NCI-H774 (cell line): Measurements from ENCODE around the gene RPL39.
A peak's percentile ranks its signal among the peaks of the same experiment; 100 is the strongest.
"Not testable (repeated sequence)": the region's sequence is repeated elsewhere in the genome, so short reads cannot be mapped to it uniquely, and the experiment has no call there.

Experiments used
- DNase-seq: peaks from one replicate; lab custom pipeline; 2025; lab: John Stamatoyannopoulos, UW

The RPL39 gene

DNA sequence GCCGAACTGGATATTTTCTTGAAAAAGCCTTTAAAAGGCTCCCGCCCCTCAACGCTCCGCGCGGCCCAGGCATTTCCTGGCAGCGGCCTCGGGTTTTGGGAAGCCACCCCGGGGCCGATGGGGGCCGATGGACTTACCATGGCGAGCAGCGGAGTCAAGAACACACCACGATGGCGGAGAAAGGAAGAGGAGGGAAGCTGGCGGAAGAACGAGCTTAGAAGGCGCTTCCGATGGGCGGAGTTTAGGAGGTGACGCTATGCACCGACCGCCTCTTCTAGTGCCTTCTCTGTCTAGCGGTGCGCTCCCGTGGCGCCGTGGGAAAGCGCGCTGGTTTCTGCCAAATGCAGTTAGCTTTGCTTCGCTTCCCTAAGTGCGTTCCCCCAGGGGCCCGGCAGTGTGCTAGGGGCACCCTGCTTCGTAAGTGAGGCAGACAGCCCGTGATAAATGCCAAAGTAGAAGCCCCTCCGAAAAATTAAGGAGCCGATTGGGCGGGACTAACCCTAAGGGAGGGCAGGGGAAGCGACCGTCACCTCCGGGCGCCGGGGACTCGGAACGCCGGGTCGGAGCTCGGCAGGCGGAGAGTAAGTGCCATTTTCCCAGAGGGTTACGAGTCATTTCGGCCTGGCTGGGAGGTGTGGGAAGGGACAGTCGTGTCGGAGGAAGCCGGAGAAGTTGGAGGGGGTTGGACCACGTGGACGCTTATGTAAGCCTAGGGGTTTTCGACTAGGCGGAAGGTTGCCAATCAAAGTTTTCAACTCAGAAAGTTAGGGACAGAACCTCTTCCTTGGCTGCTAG is at the start of gene RPL39:
TSS of gene RPL39 (minus strand) at position 194 of the 795 bp plus-strand sequence. CDS start at position 140, 54 bp downstream.
- DNase-seq, result peak; percentile 89

DNA sequence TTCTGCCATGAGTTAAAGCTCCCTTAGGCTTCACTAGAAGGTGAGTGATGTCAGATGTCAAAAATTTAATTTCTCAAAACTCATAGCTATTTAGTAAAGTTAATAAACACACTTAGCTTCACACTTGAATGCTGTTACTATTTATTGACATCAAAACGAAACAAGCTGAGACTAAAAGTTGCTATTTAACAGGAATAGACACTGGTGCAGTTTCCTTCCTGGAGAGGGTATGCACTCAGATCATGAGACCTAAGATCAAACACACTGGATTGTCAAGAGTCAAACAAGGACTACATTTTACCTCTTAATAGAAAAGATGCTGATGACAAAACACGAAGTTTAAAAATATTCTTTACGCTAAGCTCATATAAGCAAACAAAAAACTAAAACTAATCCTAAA is 42.5 kb upstream of the RPL39 start:
- no peak for DNase-seq

DNA sequence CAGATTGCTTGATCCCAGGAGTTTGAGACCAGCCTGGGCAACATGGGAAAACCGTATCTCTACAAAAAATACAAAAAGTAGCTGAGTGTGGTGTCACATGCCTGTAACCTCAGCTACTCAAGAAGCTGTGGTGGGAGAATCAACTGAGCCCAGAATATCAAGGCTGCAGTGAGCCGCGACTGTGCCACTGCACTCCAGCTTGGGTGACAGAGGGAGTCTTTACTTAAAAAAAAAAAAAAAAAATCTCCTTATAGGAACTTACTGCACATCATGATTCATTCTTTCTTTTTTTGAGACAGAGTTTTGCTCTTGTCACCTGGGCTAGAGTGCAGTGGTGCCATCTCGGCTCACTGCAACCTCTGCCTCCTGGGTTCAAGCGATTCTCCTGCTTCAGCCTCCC is 37.0 kb upstream of the RPL39 start:
- DNase-seq, result no peak

DNA sequence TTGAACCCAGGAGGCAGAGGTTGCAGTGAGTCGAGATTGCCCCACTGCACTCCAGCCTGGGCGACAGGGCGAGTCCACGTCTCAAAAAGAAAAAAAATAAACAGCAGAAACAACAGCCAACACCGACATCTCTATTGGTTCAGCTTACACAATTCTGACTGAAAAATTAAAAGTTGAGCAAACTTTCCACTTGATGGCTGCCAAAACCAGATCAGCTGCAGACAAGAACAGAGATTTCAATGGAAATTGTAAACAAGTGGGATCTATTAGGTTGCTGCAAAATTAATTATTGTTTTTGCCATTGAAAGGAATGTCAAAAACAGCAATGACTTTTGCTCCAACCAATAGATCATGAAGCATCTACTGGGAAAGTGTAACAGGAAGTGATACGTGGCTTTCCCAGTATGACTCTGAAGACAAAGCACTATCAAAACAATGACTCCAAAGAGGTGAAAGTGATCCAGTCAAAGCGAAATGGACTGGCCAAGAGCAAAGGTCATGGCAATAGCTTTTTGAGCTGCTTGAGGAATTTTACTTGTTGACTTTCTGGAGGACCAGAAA is 35.0 kb upstream of the RPL39 start:
- no peak for DNase-seq

DNA sequence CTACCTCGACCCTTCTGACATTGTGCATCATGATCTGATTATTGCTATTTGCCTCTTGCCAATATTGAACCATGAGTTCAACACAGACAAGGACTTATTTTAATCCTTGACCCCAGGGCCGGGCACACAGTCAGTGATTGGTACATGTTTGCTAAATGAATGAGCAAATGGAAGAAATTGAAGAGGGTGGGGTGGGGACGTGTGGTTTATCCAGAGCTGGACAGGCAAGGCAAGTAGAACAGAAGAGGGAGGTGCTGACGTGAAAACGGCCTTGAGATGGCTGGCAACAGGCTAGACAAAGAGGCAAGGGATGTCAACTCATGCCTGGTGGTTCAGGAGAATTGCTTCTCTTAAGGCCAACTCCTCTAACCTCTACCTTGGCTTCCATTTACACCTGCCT is 32.8 kb upstream of the RPL39 start:
- not testable (repeated sequence) for DNase-seq

DNA sequence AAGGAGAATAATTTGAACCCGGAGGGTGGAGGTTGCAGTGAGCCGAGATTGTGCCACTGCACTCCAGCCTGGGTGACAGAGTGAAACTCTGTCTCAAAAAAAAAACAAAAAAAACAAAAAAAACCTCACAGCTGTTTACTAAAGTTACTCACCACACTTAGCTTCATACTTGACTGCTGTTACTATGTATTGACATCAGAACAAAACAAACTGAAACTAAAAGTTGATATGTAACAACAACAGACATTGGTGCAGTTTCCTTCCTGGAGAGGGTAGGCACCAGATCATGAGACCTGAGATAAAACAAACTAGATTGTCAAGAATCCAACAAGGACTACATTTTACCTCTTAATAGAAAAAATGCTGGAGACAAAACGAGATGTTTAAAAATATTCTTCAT is 30.3 kb upstream of the RPL39 start:
- not testable (repeated sequence) for DNase-seq

DNA sequence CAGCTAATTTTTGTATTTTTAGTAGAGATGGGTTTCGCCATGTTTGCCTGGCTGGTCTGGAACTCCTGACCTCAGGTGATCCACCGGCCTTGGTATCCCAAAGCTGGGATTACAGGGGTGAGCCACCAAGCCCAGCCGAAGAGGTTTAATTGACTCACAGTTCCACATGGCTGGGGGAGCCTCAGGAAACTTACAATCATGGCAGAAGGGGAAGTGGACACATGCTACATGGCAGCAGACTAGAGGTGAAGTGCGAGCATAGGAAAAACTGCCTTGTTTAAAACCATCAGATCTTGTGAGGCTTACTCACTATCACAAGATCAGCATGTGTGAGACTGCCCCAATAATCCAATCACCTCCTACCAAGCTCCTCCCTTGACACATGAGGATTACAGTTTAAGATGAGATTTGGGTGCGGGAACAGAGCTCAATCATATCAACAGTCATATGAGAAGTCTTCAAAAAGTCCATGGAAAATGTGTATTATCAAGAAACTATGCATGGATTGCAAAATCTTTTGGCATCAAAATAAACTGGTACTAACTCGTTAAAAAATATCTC is 25.8 kb upstream of the RPL39 start:
- no peak for DNase-seq

DNA sequence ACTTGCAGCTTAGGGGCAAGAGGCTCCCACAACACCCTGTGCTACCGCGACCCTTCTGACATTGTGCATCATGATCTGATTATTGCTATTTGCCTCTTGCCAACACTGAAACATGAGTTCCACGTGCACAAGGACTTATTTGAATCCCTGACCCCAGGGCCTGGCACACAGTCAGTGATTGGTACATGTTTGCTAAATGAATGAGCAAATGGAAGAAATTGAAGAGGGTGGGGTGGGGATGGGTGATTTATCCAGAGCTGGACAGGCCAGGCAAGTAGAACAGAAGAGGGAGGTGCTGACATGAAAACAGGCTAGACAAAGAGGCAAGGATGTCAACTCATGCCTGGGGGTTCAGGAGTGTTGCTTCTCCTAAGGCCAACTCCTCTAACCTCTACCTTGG is 24.9 kb upstream of the RPL39 start:
- DNase-seq, result no peak

DNA sequence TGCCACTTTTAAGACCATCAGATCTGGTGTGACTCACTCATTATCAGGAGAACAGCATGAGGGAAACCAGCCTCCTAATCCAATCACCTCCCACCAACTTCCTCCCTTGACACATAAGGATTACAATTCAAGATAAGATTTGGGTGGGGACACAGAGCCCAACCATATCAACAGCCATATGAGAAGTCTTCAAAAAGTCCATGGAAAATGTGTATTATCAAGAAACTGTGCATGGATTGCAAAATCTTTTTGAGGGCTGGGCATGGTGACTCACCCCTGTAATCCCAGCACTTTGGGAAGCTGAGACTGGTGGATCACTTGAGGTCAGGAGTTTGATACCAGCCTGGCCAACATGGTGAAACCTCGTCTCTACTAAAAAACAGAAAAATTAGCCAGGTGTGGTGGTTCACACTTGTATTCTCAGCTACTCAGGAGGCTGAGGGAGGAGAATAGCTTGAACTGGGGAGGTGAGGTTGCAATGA is 17.8 kb upstream of the RPL39 start:
- DNase-seq, result no peak

DNA sequence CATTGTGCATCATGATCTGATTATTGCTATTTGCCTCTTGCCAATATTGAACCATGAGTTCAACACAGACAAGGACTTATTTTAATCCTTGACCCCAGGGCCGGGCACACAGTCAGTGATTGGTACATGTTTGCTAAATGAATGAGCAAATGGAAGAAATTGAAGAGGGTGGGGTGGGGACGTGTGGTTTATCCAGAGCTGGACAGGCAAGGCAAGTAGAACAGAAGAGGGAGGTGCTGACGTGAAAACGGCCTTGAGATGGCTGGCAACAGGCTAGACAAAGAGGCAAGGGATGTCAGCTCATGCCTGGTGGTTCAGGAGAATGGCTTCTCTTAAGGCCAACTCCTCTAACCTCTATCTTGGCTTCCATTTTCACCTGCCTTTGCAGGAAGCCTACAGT is 17.0 kb upstream of the RPL39 start:
- DNase-seq, result not testable (repeated sequence)

DNA sequence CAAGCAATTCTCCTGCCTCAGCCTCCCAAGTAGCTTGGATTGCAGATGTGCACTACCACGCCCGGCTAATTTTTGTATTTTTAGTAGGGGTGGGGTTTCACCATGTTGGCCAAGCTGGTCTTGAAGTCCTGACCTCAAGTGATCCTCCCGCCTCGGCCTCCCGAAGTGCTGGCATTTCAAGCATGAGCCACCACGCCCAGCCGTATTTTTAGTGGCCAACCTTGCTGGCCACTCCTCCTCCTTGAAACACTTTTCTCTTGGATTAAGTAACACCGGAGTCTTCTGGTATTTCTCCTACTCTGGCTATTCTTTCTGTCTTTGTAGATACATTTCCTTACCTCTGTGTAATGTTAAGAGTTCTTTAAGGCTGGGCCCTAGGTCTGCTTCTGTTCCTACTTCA is 11.1 kb upstream of the RPL39 start:
- no peak for DNase-seq

DNA sequence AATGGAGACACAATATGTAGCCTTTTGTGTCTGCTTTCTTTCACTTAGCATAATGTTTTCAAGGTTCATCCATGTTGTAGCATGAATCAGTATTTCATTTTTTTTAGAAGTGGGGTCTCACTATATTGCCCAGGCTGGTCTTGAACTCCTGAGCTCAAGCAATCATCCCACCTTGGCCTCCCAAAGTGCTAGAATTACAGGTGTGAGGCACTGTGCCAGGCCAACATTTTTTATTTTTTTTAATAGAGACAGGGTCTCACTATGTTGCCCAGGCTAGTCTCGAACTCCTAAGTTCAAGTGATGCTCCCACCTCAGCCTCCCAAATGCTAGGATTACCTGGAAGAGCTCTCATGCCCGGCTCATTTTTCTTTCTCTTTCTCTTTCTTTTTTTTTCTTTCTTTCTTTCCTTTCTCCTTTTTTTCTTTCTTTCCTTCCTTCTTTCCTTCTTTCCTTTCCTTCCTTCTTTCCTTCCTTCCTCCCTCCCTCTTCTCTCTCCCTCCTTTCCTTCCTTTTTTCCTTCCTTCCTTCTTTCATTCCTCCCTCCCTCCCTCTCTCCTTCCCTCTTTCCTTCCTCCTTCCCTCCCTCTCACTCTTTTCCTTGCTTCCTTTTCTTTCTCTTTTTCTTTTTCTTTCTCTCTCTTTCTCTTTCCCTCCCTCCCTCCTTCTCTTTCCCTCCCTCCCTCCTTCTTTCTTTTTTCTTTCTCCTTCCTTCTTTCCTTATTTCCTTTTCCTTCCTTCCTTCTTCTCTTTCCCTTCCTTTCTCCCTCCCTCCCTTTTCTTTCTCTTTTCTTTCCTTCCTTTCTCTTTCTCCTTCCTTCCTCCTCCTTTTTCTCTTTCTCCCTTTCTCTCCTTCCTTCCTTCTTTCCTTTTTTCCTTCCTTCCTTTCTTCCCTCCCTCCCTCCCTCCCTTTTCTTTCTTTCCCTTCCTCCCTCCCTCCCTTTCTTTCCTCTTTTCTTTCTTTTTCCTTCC is 10.1 kb upstream of the RPL39 start:
- no peak for DNase-seq

DNA sequence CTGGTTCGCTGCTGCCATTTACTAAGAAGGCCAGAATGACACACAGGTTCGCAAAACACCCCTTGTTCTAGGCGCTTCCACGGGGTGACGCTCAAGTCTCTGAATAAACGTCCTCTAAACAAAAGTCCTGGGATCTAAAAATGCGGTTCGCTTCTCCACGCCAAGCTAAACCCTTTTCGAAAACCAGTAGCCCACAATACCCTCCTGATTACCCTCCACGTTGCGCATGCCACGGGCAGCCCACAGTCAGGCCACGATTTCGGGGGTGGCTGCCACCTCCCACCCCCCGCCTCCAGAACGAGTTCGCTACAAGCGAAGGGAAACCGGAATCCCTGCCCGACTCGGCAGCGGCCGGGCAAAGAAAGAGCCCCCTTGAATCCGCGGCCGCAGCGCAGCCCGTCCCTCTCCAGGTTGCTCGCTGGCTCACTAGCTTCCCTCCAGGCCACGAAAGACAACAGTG is 423 bp downstream of the RPL39 start:
- DNase-seq, result no peak

DNA sequence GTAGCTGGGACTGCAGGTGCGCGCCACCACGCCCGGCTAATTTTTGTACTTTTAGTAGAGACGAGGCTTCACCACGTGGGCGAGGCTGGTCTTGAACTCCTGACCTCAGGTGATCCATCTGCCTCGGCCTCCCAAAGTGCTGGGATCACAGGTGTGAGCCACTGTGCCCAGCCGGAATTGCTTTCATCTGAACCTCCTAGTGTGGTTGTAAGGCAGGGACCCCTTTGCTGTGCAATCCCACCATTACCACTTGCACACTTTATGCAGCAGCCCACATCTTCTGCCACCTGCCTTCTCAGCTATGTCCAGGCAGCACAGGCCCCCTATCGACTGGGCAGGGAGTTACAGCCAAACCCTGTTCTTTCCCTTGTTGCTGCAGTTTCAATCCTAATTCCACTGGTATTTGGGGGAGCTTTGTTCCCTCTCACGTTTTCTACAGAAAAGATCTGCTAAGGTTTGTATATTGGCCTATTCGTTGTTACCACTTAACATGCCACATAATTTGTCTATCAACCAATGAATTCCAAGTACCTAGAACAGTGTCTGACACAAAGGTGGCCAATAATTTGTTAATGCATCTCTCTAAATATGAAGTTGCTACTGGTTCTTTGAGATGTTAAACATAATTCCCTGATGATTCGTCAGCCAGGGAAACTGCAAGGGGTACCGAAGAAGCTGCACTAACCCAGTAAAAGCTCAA is 6.5 kb downstream of the RPL39 start:
- no peak for DNase-seq

DNA sequence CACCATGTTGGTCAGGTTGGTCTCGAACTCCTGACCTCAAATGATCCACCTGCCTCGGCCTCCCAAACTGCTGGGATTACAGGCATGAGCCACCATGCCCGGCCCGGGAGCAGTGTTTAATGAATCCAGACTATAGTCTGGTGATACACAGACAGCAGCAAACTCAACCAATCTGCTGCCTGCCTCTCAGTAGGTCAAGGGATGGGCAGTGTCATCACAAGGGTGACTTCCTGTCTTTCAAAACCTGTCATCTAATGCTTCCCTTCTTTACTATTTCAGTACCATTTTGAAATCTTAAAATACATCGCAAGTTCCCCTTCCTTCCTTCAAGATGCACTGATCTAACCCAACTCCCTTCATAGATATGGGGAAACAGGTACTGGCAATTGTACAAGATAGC is 8.4 kb downstream of the RPL39 start:
- no peak for DNase-seq

DNA sequence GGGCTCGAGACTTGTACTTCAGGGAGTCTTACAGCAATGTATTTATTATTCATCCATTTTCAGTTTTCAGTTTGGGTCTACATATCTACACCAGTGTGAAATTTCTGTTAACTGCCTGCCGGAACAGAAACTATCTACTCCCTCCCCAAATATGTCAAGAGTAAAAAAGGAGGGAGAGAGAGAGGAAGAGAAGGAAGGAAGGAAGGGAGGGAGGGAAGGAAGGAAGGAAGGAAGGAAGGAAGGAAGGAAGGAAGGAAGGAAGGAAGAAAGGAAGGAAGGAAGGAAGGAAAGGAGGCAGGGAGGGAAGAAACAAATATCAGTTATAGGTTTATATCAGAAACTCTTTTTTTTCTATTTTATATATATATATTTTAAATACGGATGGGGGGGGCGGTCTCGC is 12.6 kb downstream of the RPL39 start:
- no peak for DNase-seq

DNA sequence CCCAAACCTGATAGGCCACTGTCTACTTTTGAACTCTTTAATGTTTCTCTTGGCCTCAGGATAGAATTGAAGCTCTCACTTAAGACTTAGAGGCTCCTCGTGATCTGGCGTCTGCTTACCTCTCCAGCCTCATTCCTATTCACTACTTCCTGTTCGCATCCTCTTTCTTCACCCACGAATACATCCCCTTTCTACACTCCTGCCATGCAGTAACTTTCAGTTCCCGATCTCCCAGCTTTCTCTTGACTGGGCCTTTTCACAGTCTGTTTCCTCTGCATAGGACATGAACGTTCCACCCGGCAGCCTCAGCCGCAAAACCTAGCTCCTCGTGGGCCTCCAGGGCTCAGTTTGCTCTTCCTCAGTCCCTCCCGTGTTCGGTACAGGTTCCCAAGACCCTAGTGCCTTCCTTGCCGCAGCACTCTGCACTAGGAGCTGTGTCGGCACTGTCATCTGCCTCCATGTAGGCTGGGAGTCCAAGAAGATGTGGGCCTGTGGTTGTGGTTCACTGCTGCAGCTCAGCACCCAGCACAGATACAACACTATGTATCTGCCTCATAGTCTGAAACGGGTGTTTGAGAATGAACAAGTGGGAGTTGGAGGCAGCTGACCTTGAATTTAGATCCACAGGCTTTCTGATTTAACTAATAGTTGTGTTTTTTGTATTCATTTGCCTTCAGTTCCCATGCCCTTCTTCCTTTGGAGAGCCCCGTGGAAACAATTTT is 15.8 kb downstream of the RPL39 start:
- DNase-seq, result no peak

DNA sequence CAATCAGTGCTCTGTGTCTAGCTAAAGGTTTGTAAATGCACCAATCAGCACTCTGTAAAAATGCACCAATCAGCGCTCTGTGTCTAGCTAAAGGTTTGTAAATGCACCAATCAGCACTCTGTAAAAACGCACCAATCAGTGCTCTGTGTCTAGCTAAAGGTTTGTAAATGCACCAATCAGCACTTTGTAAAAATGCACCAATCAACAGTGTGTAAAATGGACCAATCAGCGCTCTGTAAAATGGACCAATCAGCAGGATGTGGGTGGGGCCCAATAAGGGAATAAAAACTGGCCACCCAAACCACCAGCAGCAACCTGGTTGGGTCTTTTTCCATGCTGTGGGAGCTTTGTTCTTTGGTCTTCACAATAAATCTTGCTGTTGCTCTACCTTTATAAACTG is 22.0 kb downstream of the RPL39 start:
- not testable (repeated sequence) for DNase-seq

DNA sequence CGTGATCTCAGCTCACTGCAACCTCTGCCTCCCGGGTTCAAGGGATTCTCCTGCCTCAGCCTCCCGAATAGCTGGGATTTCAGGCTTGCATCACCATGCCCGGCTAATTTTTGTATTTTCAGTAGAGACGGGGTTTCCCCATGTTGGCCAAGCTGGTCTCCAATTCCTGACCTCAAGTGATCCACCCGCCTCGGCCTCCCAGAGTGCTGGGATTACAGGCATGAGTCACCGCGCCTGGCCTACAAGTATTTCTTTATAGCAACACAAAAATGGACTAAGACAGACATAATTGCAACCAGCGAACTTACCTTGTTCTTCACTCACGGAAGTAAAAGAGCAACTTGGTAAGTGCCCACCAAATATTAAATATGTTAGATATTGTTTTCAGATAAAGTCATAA is 23.0 kb downstream of the RPL39 start:
- not testable (repeated sequence) for DNase-seq

DNA sequence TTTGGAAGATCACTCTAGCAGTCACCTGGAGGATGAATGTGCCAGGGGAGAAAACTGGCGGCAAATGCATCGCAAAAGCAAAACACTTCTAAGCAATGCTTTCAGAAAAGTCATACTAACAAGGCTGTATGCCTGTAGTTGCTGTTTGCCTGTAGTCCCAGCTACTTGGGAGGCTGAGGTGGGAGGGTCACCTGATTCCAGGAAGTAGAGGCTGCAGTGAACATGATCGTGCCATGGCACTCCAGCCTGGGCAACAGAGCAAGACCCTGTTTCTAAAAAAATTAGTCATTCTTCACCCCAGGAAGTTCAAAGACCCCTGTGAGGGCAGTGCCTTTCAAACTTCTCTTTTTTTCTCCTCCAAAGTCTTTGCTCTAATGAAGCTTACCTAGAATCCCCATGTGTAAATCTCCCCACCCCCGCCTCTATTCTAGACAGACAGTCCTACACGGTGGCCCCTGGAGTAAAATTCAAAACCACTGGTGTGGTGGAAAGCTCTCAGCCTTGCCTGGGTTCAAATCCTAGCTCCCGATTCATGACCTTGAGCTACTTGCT is 27.5 kb downstream of the RPL39 start:
- no peak for DNase-seq
